ENCODE results near the gene MACROD2.

MACROD2 gene

DNA sequence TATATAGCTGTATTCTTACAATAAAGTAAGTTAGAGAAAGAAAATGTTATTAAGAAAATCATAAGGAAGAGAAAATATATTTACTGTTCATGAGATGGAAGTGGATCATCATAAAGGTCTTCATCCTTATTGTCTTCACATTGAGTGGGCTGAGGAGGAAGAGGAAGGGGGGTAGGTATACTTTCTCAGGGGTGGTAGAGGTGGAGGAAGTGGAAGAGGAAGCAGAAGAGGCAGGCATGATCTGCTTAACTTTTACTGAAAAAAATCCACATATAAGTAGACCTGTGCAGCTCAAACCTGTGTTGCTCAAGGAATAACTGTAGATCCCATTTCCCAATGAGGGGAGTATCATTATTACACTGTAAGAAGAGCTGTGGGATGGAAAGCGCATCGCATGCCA, 1863.7 kb downstream of the MACROD2 start:
- DNase-seq (ENCODE audit: low spot score), result no peak

DNA sequence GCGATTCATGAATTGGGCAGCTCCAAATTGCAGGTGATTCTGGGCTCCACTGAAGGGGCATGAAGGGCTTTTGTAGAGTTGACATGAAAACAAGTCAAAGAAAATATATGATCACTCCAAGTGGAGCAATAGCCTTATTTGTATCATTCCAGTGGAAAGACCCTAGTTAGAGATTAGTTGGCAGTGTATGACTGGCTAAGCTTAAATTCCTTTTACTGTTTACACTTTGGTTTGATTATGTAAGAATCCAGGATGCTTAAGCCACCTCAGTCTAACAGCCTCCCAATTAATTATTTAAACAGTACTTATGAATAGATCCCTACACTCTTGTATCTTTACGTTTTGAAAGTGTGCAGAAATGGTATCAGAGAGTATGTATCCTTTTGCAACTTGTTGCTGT, 1865.5 kb downstream of the MACROD2 start:
- DNase-seq (ENCODE audit: low spot score), result no peak

DNA sequence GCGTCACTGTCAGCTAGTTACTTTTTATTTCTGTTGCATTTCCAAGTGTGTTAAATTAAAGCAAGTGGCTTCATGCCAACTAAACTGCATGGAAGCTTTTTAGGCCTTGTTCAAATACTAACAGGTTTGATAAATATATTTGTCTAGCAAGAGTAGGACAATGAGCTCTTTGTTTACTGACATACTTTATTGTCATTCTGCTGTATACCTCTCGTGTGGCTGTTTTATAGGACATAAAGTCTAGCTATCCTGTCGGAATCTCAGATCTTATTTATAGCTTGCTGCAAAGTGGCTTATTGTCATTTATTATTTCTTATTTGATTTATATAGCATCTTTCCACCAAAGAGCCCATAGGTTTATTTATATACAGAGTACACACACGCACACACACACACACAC, 1866.9 kb downstream of the MACROD2 start:
- DNase-seq (ENCODE audit: low spot score), result no peak

DNA sequence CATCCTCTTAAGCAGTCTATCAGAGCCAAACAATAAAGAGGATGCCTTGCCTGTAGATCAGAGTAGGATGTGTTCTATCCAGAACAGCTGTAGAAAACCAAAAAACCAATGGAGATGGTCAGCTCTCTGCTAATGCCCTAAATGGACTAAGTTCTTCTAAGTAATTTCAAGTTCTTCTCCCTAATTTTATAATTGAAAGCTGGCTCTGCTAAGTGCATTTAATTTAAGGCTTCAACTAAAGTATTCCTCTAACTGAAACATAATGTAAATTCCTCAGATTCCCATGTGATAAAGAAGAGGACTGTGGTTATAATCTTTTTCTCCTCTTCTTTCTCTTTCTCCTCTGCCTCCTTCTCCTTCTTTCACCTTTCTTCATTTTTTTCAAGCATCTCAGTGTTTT, 1868.4 kb downstream of the MACROD2 start:
- DNase-seq (ENCODE audit: low spot score), result no peak

DNA sequence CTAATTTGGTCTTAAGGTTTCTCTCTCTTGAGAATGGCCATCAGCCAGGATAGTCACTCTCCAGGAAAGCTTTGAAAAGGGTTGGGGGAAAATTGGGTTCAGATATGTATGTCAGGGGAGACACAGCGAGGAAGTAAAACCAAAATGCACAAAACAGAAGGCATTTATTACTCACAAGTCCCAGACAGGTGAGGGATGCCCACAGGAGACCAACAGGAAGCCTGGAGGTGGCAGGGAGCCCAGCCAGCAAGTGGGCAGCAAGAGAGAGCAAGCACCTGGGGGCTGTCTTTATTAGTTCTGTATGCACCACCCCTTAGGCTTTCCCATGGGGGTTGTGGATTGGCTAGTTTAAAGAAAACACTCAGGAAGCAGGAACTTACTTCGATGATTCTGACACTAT, 1870.2 kb downstream of the MACROD2 start:
- DNase-seq (ENCODE audit: low spot score), result no peak

DNA sequence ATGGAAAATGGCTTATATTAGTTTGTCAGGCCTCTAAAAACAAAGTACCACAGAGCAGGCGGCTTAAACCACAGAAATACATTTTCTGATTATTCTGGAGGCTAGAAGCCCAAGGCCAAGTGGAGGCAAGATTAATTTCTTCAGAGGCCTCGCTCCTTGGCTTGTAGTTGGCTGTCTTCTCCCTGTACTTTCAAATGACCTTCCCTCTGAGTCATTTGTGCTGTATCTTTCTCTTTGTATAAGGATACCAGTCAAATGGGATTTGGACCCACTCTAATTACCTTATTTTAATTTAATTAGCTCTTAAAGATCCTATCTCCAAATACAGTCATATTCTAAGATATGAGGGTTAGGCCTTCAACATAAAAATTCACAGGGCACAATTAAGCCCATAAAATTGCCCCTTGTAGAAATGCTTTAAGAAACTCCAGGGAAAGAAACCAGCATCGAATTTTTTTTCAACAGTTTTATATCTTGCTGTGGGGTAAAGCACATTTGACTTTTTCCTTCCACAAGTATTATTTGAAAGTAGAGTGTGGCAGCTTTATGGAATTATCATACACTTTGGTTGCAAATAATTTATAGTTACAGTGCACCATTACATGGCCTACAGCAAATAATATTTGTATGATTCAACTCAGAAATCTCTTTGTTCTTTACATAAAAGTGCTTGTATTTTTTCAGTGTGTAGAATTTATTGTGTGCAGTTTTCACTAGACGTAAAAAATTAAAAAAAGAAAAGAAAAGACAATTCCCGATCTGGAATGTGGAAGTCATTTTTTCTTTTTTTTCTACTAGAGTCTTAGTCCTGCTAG, 1871.8 kb downstream of the MACROD2 start:
- DNase-seq (ENCODE audit: low spot score), result no peak

DNA sequence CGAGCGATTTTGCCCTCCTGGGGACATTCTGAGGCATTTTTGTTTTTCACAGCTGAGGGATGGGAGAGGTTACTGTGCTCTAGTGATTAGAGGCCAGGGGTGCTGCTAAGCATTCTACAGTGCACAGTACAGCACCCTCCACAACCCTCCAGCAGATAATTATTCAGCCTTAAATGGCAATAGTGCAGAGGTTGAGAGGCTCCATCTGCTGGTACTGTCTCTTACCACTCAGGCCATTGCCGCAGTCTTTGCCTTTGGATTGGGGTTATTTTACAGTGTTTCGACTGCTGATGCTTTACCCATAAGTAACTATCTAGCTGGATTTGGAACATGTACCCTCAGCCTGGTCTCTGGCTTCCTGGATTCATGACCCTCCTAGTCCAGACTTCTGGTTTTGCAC, 1872.6 kb downstream of the MACROD2 start:
- DNase-seq (ENCODE audit: low spot score), result peak; percentile 67

DNA sequence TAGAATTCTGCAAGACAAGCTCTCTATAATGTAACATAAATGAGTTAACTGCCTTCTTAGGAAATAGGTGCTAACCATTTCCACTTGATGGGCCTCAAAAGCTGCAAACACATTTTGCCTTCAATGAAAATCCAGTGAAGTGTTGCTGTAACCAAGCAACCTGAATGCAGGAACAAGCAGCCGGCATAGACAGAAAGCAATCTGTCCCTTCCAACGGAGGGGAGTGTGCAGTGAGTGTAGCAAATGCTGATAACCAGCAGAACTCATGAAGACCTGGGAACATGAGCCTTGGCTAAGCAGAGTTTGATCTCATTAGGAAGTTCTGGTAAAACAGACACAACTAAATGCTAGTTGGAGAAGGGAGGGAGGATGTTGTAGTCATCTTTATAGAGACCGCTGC, 1880.1 kb downstream of the MACROD2 start:
- DNase-seq (ENCODE audit: low spot score), result no peak

DNA sequence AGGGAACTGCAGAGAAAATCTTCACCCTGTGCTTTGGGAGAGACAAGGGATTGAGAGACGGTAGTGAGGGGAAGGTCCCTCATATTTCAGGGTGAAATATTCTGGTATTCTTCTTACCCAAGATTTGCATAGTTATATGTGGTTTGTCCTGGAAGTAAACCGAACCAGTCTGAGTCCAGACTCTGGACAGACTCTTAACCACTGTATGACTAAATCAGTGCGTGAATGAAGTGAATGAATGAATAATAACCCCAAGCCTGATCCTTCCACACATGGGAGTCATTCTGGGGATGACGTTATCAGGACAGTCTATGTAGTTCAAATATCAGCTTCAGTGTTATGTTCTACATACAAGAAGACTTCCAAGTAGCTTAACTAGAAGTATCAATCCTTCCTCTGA, 1887.2 kb downstream of the MACROD2 start:
- no peak for DNase-seq (ENCODE audit: low spot score)

DNA sequence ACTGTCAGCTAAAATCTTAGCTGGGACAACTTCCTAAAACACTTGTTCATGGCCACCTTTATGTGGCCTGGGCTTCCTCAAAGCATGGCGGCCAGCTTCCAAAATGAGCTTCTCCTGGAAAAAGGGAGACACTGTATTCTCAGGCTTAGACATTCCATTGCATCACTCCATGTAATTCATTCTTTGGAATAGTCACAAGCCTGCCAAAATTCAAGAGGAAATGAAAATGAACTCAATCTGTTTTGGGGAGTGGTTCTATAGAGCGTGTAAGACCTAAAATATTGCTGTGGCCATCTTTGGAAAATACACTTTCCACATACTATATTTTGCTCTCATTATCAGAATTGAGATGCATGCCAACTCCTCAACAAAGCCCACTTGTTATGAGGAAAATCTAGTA, 1890.9 kb downstream of the MACROD2 start:
- no peak for DNase-seq (ENCODE audit: low spot score)

DNA sequence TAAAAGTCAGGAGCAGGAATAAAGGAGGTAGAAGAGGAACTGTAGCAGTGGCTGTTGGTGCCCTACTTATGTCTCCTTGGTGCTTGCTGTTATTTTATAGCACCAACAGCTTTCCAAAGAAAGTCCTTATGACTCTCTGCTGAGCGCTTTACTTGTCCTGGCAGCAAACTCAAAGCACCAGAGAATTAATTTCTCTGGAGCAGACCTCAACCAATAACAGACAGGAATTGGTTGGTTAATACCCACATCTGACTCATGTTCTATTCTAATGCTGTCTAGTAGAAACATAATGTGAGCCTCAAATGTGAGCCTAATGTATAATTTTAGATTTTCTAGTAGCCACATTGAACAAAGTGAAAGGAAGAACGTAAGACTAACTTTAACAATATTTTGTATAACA, 1892.1 kb downstream of the MACROD2 start:
- DNase-seq (ENCODE audit: low spot score), result no peak

DNA sequence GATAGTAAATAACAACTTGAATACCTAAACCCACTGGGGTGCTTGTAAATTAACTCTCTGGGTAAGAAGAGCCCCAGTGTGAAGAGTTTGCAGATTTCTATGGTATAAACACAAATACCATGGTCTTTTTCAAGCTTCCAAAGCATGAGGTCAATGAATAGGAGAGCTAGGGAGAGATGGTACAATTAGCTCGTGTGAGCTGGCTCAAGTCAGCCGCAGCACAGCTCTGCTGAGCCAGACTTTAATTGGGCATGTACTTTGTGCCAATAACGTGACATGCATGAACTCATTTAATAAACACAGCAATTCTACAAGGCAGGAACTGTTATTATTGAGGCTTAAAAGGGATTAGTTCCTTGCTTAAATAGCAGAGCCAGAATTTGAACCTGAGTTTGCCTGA, 1893.7 kb downstream of the MACROD2 start:
- DNase-seq (ENCODE audit: low spot score), result peak; percentile 71

DNA sequence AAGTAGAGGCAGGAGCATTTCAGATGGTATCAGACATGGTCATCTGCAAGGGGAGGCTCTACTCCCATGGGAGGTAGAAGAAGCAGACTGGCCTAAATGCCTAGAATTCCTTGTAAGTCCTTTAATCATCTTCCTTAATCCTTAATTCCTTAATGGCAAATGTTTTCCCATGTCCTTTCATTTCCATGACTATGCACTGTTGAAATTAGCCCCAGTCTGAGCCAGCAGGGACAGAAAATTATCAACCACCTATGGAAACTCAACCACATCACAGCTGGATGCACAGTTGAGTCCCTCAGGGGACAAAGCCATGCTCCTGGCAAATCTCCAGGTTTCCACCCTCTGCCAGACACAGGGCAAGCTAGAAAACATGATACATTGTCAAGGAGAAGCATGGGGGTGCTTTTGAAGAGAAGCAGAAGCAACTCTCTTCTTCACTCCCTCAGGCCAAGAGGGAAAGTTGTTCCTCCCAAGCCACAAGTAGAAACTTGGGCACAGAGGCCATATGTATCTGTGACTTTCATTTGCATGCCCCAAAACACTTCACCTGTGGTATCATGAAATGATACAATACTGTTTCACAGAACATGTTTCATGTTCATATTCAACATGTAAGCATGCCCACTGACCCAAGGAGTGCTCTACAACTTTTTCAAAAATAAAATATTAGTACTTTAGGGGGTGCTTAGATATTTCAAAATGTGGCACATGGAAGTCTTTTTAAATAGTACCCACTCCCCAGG, 1894.4 kb downstream of the MACROD2 start:
- peak; percentile 80 for DNase-seq (ENCODE audit: low spot score)

DNA sequence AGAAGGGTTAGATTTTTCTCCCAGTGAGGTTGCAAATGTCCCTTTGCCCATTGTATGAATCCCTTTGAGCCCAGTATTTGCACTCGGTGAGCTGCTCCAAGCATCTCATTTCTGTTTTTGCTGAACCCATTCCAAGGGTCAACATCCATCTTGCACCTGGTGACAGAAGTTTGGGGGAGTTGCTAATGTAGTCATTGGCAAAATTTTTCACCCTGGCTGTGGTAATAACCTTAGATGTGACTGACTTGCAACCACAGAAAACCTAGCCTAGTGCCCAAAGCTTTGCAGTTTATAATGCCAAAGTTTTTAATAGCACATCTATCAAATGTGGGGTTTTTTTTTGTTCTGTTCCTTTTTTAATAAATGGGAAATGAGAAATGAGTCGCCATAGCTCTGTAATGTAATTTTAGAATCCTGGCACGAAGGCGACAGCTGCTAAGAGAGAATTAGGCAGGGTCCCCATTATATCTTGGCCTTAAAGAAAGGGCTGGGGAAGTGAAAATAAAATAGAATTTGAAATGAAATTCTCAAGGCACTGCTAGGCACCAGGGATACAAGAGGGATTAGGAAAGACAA, 1895.2 kb downstream of the MACROD2 start:
- no peak for DNase-seq (ENCODE audit: low spot score)

DNA sequence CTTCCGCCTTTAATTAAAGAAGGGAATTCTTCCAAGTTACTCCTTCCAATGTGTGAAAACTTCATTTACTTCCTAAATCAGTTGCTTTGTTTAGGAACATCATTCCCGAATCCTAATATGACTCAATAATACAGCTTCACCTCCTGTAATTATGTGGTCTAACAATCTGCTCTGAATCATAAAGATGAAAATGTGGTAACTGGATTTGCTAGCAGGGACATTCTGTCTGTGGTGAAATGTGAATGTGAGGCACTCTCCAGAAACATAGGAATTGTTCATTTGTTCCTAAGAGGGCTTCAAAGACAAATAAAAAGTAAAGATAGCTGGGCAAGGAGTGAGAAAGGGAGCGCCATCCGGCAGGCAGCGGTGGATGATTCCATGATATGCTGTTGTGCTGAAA, 1899.8 kb downstream of the MACROD2 start:
- no peak for DNase-seq (ENCODE audit: low spot score)

DNA sequence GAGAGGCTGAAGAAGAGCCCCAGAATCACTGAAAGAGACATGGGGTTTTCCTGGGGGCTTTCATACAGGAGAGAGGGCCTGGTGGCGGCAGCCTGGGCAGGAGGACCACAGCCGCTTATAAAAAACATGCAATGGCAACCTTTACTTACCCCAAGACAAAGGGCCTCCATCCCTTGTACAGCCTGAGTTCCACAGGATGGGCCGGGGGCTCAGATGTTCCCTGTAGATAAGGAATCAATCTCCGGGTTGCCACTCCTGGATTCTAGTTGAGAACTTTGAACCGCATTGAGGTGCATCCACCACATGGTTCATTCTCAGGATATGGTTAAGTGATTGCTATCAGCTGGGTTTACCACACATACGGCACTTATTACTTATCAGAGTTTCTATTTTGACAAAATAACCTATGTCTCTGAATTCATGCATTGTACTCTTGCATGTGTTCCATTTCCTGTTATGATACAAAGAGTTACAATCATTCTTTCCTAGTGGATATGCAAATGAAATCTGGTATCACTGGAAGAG, 1900.3 kb downstream of the MACROD2 start:
- DNase-seq (ENCODE audit: low spot score), result no peak

DNA sequence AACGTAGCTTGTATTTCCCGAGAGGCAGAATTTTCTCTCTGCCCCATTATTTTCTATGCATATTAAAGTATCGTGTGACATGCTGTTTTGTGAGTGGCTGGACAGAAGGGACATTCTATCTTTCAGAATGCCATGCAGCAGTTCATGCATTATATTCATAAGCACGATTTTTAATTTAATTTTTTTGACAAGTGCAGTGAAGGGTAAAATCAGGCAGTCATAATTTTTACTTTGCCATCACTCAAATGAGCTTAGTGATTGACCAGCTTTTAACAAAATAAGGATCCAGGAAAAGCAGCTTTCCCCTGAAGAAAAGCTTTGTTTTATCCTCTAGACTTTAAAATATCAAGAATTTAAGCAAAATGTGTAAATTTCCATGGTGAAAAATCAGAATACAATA, 1904.7 kb downstream of the MACROD2 start:
- DNase-seq (ENCODE audit: low spot score), result no peak

DNA sequence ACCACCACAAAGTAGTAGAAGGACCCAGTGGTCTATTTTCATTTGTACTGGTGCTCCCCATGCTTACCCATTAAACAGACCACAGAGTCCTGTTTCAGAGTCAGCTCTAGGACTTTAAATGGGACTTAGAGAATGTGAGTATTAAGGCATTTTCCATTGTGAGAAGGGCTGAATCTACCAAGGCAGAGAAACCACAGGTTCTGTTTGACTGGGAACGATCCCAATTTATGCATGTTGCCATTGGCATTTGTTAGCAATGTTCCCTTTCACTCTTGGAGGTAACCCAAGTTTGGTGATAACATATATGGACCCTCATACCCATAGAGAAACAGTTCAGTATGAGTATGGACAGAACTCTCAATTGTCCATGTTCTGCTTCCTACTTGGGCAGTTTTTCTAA, 1905.1 kb downstream of the MACROD2 start:
- no peak for DNase-seq (ENCODE audit: low spot score)

DNA sequence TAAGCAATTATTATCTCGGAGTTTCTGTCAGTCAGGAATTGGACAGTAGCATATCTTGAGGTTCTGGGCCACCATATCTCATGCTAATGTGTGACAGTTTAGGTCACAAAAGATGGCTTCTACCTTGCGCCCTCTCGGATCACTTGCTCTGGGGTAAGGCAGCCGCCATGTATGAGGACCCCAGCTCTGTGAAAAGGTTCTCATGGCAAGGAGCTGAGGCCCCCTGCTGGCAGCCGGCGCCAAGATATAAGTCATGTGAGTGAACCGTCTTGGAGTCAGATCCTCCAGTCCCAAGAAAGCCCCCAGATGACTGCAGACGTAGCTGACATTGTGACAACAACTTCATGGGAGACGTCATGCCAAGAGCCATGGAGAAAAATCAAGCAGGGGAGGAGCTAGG, 1907.2 kb downstream of the MACROD2 start:
- DNase-seq (ENCODE audit: low spot score), result peak; percentile 58

DNA sequence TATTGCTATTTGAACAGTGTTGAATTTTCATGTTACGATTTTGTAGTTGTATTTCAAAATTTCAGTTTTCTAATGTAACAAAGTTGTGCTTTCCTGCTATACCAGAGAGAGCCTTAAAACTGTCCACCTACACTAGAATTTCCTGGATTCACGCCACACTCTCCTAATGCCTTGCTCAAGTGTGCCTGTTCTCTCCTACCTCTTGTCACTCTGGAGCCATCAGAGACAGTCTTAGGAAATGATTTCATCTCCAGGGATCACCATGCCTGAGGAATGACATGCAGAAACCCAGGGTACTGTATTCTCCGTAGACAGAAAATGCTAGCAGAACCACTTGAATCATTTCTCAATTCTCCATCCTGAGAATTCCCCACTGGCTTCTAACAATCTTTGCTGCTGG, 1910.3 kb downstream of the MACROD2 start:
- DNase-seq (ENCODE audit: low spot score), result no peak

DNA sequence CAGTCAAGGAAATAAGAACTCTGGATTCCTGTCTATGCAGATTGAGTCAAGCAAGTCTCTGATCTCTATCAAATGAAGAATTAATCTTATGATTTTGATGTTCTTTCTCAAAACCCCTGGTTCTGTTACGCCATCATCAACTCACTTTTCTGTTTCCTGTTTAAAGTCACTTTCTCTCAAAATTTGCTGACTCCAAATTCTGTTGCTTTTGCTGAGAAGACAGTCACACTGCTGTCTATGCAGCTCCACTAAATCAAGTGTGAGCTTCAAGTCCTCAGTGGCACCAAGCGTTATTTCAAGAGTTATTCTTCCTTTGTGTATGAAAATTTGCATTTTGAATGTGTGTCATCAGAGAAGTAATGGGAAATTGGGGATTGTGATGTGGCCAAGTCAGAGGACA, 1914.7 kb downstream of the MACROD2 start:
- no peak for DNase-seq (ENCODE audit: low spot score)

DNA sequence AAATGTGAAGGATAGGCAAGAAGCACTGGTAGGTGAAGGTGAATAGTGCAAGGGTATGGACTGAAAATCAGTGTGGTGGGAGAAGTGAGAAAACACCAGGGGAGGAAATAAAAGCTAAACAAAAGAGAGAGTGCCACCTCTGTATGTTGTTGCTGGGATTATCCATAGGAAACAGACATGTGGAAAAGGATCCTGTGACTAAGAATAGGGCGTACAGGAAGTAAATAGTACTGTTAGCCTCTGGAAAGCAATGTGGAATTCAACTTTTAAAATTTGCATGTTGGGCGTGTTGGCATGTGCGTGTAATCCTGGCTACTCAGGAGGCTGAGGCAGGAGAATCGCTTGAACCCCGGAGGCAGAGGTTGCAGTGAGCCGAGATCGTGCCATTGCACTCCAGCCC, 1916.3 kb downstream of the MACROD2 start:
- DNase-seq (ENCODE audit: low spot score), result no peak

DNA sequence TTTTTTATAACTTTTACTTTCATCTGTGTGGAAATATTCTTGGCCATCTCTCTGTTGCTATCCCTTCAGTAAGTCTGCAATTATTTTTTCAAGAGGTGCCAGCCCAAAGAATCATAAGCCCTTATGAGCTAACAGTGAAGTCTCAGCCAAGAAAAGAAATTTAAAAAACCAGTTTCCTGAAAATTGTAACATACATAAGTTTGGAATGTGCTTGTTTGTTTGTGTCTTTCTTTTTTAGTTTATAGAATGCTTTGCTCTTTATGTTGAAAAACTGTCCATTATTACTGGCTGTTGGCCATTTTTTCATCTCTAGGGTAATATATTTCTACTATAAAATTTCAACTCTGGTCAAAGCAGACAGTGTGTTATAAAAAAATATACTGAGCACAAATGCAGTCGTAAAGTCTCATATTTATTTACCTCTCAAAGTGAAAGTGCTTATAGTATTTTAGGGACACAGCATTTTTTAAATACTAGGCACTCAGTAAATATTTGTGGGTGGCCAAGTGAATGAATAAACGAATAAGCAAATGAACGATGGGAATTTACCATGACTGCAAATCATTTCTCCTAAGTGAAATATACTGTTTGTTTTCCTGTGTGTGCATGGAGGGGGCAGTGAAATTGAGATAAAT, 1918.2 kb downstream of the MACROD2 start:
- DNase-seq (ENCODE audit: low spot score), result no peak

Data from D341Med (cell line).